ENCODE measurements around the gene PDXDC1.
"Not testable (repeated sequence)": the region's sequence is repeated elsewhere in the genome, so short reads cannot be mapped to it uniquely, and the experiment has no call there.

PDXDC1 gene

GRCh38 chr16:15044286-15044685, 69.5 kb downstream of the PDXDC1 start:
- no peak overlapping the region for H3K4me3 ChIP-seq (ENCODE audit: low read depth, low read length)
- TF ChIP-seq CTCF (IDR thresholded peaks at IDR 0.05; ENCODE audit: low read depth, low read length, missing control alignments) = no peak
- in situ Hi-C loops (cut with HindIII; ENCODE audit: low sequenced_read_pairs) = no loop called here
- no peak for DNase-seq (ENCODE audit: low read depth)

- H3K4me3 ChIP-seq (ENCODE audit: low read depth, low read length); DNase-seq (ENCODE audit: low read depth); in situ Hi-C loops (cut with HindIII; ENCODE audit: low sequenced_read_pairs): not testable (repeated sequence)
These were observed 70.4 kb downstream of the PDXDC1 start for GRCh38 chr16:15045270-15045669.

- no peak overlapping the region for H3K4me3 ChIP-seq (ENCODE audit: low read depth, low read length)
- TF ChIP-seq CTCF (IDR thresholded peaks at IDR 0.05; ENCODE audit: low read depth, low read length, missing control alignments) = no peak
- no peak for DNase-seq (ENCODE audit: low read depth)
- in situ Hi-C loops (cut with HindIII; ENCODE audit: low sequenced_read_pairs) = no loop called here
These were observed 72.0 kb downstream of the PDXDC1 start for GRCh38 chr16:15046692-15047376.

GRCh38 chr16:15049581-15050180, 74.9 kb downstream of the PDXDC1 start:
- no peak for TF ChIP-seq CTCF (IDR thresholded peaks at IDR 0.05; ENCODE audit: low read depth, low read length, missing control alignments)
- no peak for DNase-seq (ENCODE audit: low read depth)
- in situ Hi-C loops (cut with HindIII; ENCODE audit: low sequenced_read_pairs) = no loop called here
- H3K4me3 ChIP-seq (ENCODE audit: low read depth, low read length) = no peak overlapping the region

GRCh38 chr16:15050440-15050839, 75.6 kb downstream of the PDXDC1 start:
- H3K4me3 ChIP-seq (ENCODE audit: low read depth, low read length); in situ Hi-C loops (cut with HindIII; ENCODE audit: low sequenced_read_pairs); DNase-seq (ENCODE audit: low read depth): not testable (repeated sequence)

GRCh38 chr16:15051387-15051951, 76.6 kb downstream of the PDXDC1 start:
- no peak overlapping the region for H3K4me3 ChIP-seq (ENCODE audit: low read depth, low read length)
- in situ Hi-C loops (cut with HindIII; ENCODE audit: low sequenced_read_pairs) = no loop called here
- no peak for TF ChIP-seq CTCF (IDR thresholded peaks at IDR 0.05; ENCODE audit: low read depth, low read length, missing control alignments)
- no peak for DNase-seq (ENCODE audit: low read depth)

GRCh38 chr16:15052747-15053476, 78.1 kb downstream of the PDXDC1 start:
- H3K4me3 ChIP-seq (ENCODE audit: low read depth, low read length) = no peak overlapping the region
- no peak for TF ChIP-seq CTCF (IDR thresholded peaks at IDR 0.05; ENCODE audit: low read depth, low read length, missing control alignments)
- DNase-seq (ENCODE audit: low read depth) = no peak
- in situ Hi-C loops (cut with HindIII; ENCODE audit: low sequenced_read_pairs) = no loop called here

All from astrocyte of the cerebellum (primary cell).